Activated naive CD4-positive, alpha-beta T cell treated with anti-CD3 and anti-CD28 coated beads, Interleukin-2, amount 50 U/mL, for 16 hours (primary cell): ENCODE measurements around the gene URB1.
"Not testable (repeated sequence)": the region's sequence is repeated elsewhere in the genome, so short reads cannot be mapped to it uniquely, and the experiment has no call there.

Source experiments
- DNase-seq: peaks from one replicate; pipeline ENCODE4 v3.0.0-alpha.2; 2020

The URB1 gene, protein sequence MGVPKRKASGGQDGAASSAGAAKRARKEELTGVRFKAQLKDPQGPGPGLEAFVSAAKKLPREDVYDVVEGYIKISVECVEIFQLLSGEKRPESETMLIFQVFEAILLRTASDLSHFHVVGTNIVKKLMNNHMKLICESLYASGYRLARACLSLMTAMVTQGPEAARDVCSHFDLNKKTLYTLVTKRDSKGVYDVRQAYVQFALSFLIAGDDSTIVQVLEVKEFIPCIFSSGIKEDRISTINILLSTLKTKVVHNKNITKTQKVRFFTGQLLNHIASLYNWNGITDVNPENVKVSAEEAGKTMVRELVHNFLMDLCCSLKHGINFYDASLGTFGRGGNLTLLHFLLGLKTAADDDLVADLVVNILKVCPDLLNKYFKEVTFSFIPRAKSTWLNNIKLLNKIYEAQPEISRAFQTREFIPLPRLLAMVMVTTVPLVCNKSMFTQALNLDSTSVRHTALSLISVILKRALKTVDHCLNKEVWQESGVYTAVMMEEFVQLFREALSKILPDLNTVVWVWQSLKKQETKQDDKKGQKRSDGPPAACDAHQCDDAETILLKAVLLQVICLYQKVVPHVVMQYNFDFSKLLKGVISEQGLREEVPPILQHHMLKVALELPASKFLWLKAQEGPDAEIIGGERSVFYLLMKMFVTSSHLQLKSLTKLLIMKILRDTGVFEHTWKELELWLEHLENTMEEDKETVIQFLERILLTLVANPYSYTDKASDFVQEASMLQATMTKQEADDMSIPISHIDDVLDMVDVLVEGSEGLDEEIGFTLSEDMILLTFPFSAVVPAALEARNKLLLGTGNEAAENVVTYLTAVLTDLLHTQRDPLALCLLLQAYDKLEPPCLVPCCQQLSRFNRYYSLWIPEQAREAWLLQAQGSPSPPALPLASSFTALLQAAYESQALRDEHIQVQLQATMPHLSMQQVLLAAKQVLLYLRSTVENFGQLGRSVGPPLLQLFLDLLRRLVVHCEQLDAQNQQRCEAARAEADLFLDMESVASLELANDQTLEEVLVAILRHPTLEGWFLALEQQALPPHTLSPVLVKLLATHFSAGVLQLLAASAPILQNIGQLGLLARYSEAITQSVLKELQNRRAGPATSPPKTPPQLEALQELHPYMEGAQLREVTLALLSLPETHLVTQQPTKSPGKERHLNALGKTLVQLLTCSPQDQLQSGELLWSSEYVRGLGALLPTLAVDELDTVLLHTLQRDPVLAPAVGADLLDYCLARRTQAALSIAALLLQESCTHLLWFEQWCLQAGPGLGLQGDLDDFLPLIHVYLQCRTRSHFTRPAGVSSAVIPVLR (N-terminal part only)

DNA sequence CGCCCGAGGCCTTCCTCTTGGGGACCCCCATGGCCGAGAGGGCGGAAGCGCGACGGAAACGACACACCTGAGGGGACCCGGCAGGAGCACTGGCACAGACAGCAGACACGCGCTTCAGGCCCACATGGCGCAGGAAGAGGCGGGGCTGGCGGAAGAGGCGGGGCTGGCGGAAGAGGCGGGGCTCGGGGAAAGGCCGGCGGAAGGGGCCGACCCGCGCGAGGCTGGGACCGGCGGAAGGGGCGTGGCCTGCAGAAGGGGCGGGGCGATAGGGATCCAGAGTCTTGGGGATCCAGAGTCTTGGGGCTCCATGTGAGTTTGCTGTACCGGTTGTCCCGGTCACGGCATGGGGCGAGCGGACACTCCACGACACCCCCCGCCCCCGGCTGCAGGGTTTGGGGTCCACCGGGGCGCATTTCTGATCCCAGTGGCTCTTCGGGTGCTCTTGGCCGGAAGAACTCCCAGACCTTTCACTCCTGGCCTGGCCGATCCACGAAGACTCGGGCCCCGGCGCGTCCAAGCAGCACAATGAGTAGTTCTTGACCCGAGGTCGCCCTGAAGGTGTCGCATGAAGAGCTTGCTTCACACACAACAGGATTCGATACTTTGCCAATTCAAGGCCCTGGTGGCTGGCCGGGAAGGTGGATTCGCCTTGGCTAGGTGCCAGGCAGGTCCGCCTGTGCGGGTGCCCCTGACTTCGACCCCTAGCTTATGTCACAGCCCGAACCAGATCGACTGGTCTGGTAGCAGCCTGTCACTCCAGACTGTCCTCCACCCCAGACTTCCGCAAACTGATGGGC is at the start of gene URB1:
Gene URB1, minus strand, starts transcription at position 133 of the 797 bp plus-strand sequence. Its CDS starts 102 bp downstream, at position 31.
- peak; percentile 95 for DNase-seq

DNA sequence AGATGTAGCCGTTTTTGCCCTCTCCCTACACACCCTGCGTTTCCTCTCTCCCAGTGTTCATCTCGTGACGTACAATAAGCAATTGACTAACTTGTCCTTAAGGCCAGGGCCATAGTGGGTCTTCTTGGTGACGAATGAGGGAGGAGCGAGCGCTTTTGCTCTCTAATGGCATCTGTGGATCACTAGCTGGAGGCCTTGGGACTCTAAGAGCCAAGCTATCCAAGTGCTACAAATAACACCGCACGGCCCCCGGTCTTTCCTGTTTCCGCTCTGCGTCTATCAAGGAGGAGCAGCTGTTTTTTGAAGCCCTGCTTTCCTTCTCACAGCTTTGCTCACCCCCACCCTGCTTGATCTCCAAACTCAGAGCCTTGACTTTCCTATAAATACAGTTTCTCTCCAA is 44.9 kb upstream of the URB1 start:
- no peak for DNase-seq

DNA sequence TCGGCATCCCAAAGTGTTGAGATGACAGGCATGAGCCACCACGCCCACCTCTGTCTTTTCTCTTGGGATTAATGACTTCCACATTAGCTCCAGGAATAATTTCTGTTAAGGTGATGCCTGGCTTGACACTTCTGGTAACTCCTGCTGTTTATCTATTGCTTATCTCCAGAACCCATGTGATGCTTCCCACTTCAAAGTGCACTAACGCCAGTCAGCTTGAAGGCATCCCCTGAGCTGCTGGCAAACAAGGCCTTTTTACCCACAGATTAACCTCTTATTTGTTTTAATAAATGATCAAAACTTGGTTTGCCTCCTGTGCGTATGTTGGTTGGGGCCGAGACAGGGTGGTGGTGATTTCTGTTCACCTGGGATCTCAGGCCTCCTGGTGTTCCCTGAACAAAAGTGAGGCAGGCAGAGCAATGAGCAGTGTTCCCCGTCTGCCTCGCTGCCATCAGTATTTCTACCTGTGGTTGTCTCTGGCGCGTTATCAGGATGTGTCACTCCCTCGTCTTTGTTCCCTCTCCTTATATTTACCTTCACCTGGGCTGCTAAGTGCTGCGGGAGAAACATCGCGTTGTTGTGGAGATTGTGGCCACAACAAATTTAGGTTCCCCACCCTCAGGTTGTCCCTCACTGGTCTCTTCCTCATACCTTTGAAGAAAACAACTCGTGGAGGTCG is 40.3 kb upstream of the URB1 start:
- not testable (repeated sequence) for DNase-seq

DNA sequence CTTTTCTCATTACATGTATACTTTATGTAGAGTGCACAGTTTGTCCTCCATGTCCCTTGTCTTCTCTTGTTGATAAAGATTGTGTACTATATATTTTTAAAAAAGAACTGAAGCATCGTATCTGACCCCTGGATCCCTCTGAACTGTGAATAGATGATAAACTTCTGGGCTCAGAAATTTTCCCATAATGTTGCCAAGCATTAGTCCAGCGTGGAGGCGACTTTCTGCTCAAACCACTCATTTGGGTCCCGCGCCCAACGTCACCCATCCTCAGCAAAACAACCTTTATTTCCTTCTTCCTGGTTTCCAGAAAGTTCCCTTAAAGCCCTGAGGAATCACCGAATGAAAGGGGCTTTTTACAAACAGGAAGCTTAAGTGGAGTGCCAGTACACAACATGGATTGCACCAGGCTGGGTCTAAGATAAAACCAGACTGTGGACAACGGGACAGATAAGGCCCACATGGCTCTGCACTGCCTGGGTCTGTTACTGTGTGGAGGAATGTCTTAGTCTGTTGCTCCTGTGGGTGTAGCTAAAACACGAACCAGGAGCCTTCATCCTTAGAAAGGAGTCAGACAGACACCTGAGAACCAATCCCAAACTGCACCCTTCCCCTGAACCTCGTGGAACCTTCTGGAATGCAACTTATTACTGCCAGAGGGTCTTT is 35.3 kb upstream of the URB1 start:
- no peak for DNase-seq

DNA sequence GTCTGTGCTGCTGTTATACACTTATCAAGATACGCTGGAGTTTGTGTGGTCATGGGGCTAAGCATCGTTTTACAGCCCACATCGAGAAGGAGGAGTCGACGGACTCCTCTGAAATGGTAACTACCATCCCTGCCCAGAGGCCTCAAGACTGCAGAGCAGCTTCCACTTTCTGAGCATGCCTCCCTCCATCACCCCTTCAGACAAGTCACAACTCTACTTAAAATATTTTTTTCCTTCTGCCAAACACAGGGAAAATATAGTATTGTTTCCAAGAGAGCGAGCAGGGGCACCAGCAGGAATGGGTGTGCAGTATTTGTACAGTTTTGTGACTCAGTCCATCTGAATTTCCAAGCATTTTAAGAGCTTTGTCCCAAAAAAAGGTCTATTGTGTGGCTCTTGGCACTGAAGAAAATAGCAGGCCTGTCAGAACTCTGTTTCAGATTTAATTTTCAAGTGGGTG is 33.8 kb upstream of the URB1 start:
- DNase-seq = no peak

DNA sequence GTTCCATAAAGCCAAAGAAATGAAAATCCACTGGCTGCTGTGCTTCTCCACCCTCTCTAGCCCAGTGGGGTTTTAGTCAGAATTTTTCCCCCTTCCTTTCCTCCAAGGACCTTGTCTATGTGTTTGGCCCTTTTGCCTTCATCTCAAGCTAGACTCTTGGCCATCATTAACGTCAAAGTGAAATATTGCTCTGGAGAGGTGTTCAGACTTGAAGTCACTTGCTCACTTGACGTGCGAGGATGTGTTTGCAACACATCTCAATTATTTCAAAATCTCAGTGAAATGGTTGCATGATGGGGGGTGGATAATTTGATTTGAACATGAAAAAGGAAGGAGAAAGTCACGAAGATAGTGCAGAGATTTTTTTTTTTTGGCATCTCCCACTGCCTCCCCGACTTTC is 33.3 kb upstream of the URB1 start:
- DNase-seq = no peak

DNA sequence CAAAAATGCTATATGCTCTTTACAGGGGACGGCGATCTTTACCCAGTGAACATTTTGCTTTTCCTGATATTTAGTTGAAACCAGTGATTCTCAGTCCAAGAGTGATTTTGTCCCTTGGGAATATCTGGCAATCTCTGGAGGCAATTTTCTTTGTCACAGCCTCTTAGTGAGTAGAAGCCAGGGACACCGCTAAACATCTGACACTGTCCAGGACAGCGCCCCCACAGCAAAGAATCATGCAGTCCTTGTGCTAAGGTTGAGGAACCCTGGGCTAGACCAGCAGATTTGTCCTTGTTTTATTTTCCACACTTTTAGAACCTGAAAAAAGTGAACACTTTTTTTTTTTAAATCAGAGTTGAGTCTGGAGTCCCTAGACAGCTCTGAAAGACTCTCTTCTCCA is 32.8 kb upstream of the URB1 start:
- DNase-seq = no peak

DNA sequence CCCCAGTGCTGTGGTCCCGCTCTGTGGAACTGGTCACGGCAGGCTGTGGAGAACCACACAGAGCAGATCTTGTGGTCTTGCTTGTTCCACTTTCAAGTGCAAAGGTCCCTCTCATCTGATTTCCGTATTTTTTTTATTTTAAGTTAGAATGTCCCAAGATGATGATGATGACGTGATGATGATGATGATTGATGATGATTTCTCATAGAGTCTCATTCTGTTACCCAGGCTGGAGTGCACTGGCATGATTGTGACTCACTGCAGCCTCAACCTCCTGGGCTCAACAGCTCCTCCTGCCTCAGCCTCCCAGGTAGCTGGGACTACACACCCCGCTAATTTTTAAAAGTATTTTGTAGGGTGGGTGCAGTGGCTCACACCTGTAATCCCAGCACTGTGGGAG is 31.9 kb upstream of the URB1 start:
- DNase-seq = no peak

DNA sequence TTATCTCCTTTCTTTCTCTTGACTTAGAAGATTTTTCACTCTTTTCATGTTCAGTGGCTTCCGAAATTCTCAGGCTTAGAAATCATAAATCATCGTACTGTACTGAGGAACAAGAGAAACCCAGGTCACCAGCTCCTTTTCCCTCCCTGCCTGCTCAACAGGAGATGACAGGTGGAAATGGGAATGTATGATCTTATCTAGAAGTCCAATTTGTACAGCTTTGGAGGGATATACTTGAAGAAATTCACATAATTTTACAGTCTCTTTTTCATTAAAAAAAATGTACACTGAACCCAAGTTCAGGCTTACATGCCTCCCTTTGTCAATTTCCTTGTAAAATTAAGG is 31.4 kb upstream of the URB1 start:
- no peak for DNase-seq

DNA sequence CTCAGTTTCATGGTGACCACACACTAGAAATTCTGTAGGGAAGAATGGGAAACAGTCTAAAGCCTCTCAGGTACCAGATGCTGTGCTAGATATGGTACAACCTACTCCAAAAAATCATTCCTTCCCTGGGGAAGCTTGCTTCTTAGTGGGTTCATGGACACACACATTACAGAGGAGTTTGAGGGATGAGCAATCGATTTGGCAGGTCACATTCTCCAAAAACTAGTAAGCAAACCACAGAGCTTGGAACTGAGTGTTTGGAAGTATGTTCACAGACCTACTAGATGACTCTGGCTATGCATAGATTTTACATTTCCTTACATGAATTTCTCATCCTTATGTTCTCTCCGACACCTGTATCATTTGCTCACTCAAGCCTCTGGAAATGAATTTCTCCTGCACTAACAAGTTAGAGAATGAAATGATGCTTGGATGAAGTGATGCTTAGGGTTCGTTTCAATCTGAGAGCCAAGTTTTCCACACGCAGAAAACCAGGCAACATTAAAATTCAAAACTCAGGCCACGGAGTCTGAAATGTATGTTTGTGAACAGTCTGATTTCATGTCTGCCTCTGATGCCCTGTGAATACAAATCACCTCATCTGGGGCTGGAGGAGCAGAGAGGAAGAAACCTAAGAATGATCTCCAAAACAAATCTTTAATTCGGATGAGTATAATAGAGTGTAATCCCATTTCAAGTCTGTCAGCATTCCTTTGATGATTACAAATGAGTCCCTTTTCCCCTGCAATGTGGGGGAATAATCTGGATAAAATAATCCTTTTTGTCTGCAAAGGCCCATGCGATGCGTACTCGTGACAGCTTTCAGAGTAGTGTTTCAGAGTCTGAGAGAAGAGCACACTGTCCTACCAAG is 30.7 kb upstream of the URB1 start:
- no peak for DNase-seq

DNA sequence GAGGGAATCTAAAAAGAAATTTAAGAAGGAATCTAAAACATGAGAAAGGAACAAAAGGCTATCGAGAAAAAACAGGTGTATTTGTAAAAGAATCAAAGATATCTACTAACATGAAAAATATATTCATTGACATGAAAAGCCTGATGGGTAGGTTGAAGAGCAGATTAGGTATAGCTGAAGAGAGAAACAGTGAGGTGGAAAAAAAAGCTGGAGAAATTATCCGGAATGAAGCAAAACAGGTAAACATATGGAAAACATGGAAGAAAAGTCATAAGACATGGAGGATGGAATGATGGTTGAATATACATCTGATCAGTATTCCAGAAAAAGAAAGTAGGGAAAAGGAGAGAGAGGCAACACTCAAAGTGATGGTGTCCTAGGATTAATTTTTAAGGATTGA is 29.3 kb upstream of the URB1 start:
- no peak for DNase-seq

DNA sequence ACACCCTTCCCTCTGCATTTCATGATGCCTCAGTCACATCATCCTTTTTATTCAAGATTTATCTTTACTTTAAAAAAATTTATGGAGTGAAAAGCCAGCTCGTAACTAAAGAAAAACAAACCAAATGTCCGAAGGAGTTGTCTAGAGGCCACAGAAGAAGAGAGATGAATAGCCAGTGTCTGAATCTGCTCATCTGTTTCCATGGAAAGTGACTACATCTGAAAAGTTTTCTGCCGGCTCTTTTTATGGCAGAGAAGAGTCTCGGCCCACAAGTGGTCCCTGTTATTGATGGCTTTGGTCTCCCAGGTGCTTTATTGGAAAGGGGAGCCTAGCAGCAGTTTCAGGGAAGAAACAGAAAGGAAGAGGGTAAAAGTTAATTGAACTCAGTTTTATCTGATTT is 25.3 kb upstream of the URB1 start:
- DNase-seq = no peak

DNA sequence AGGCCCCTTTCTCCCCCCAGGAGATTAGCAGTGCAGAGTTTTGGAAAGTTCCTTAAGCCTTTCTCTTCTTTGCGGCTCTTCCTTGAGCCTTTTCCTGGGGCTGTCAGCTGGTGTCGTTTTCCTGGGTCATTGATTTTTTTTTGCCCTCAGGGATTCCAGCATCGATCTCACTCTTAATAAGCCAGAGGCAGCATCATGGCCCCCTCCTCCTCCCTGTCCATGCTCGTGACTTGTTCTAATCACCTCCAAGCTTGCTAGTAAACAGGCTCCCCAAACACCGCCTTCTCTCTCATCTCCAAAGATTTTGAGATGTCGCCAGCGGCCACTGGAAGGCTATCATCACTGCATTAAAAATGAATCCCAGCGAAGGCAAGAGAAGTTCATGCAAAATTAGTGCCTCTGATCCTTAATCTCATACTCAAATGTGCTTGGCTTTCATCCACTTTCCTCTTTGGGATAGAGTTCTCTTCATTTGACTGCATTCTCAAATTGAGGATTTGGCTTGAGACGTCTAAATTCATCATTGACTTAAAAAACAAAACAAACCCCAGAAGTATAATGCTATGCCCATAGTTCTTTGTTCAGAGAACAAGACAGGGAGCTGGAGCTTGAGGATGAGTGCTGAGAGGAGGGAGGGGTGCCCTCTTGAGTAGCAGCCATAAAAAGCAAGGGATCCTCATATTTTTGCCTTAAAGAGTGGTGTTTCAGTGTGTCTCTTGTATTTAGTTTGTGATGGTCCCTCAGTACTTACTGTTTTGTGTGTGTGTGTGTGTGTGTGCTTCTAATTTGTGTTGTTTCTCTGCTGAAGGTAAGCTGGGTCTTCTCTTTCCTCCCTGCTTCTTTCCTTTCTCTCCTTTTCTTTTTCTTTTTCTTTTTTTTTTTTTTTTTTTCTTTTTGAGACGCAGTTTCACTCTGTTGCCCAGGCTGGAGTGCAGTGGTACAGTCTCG is 22.9 kb upstream of the URB1 start:
- DNase-seq = no peak

DNA sequence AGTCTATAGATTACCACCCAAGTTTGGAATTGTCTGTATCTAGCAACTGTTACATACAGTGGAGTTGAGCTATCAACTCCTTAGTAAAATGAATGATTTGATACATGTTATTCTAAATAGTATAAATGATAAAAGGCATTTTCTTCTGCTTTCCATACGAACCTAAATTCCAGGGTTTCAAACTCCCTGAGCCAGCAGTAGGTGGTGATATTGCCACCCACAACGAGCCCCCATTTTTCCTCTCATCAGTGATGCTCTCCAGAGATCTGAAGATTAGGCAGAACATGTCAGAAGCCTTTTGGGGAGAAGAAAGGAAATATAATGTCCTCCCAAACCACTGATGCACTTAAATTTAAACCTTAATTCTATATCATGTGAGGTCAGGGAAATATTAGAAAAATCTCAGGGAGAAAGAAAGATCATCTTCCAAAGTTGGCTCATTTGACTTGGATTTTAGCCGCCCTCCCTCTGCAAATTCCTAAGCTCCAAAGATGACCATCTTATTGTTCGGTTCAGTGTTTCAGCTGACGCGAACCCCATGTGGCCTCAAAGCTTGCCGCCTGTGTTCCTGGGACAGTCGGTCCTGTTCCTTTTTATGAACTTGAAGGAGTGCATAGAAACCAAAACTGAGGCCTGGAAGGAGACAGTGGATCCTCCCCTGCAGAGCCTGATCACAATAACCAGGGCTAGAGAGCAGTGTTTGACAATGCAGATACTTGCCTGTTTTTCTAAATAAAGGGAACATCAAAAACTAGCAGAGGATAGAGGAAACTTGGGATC is 22.0 kb upstream of the URB1 start:
- no peak for DNase-seq

DNA sequence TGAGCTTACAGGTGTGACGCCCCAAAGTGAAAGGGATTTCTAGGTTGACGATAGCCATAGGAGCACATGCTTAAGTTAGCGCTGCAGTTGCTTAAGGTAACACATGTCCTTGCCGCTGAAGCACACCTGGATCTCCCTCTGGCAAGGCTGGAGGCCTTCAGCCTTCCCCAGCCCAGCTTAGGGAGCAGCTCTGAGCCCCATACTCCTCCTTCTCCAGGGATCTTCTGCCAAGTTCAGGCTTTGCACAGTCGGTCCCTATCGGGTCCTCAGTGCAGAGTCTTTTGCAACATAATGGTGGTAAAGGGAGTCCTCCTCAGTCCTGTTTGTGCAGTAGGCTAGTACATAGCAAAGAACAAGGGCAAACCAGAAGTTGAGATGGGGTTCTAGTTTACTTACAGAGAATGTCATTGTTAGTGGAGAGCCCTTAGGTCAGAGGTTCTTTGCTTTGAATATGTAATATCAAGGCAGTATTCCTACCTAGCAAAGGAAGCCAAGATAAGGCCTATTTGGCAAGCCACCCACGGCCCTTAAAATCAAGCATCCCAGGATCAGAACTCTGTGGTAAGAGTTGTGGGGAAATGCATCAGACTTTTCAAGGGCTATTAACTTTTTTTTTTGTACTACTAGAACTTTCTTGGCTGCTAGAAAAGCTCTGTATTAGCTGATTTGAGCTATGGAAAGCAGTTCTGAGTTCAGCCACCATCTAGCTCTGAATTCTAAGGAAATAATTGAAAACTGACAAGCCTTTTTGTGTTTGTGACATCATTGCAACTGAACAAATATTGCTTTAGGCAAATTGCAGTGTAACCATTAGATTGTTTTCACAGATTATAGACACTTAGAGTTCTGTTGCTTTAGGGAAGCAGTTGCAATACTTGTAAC is 21.1 kb upstream of the URB1 start:
- no peak for DNase-seq

DNA sequence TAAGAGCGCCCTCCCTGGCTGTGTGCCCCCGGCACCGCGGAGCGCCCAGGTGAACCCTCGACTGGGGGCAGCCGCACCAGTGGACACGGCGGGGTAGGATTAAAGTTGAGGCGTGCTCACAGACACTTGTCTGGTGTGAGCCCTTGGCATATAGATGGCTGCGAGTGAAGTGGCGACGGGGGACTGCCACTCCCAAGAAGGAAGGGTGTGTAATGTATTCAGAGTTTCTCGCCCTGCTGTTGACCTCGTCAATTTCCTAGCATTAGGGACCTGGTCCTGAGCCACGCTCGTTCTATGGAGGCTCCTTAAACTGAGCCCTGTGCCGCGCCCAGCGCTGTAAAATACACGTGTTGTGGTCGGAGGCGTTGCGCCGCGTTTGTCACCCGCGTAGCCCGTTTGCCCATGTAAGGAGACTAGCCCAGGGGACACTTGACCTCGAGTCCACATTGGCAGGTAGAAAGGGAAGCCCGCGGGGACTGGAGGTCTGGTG is 20.2 kb upstream of the URB1 start:
- DNase-seq = peak; percentile 15
